CD14-positive monocyte (primary cell): ENCODE data around the gene SLC37A1. TPM values are rescaled to one million over a fixed set of nuclear protein-coding genes. Genes with fewer than 3 reads are reported as not detected.

ENCODE experiments used
- DNase-seq, 3 donors: peaks; one replicate each; pipeline ENCODE4 v3.0.0-alpha.2; 2011 to 2022
- H2AFZ ChIP-seq: 2 replicates; pipeline ENCODE4 v1.6.0; 2012; ENCODE audit warnings: mild to moderate bottlenecking, low read depth, low read length, inconsistent platforms; ENCODE audit not compliant: insufficient read depth, poor library complexity, severe bottlenecking
- H3K27ac ChIP-seq, 2 donors: 1 replicate in 1 of 2; 2 replicates in 1 of 2; pipeline ENCODE4 v1.5.1; 2012 to 2013; ENCODE audit warnings: low read length in 2 of 2, control low read depth in 1 of 2, inconsistent platforms in 1 of 2, low read depth in 1 of 2, mild to moderate bottlenecking in 1 of 2
- H3K27me3 ChIP-seq, 2 donors: one replicate each; pipeline versions ENCODE4 v1.6.0 to v1.6.1; 2011 to 2013; ENCODE audit warnings: low read length in 2 of 2; ENCODE audit not compliant: control insufficient read depth in 2 of 2, insufficient read depth in 2 of 2
- H3K36me3 ChIP-seq, 2 donors: replicated peaks in 1 of 2; 1 replicate in 1 of 2; 2 replicates in 1 of 2; pipeline versions ENCODE4 v1.5.1 to v1.6.1; 2012 to 2013; ENCODE audit warnings: low read length in 2 of 2, control low read depth in 1 of 2, inconsistent platforms in 1 of 2, mild to moderate bottlenecking in 1 of 2; ENCODE audit not compliant: insufficient read depth in 2 of 2, control insufficient read depth in 1 of 2
- H3K4me1 ChIP-seq, 2 donors: 1 replicate in 1 of 2; 2 replicates in 1 of 2; pipeline versions ENCODE4 v1.5.1 to v1.6.1; 2012 to 2013; ENCODE audit warnings: low read length in 2 of 2, control low read depth in 1 of 2, inconsistent platforms in 1 of 2, mild to moderate bottlenecking in 1 of 2, moderate library complexity in 1 of 2; ENCODE audit not compliant: insufficient read depth in 2 of 2, control insufficient read depth in 1 of 2
- H3K4me2 ChIP-seq: replicated peaks from 2 replicates; pipeline ENCODE3; 2012; ENCODE audit warnings: low read length, moderate library complexity, mild to moderate bottlenecking; ENCODE audit not compliant: poor library complexity, severe bottlenecking; ENCODE audit errors: extremely low read depth
- H3K4me3 ChIP-seq, 3 experiments: fragments of 200-600 bp in 1 of 3; sonication (generic) in 1 of 3; replicated peaks in 1 of 3; 1 replicate in 2 of 3; 2 replicates in 1 of 3; pipeline ENCODE4 v1.5.1; 2011 to 2013; ENCODE audit warnings: low read length in 3 of 3, mild to moderate bottlenecking in 3 of 3, control low read depth in 2 of 3, low read depth in 2 of 3, inconsistent platforms in 1 of 3, moderate library complexity in 1 of 3
- H3K79me2 ChIP-seq: 2 replicates; pipeline ENCODE4 v1.6.0; 2012; ENCODE audit warnings: mild to moderate bottlenecking, control low read depth, inconsistent platforms, low read length, moderate library complexity; ENCODE audit not compliant: insufficient read depth
- H3K9ac ChIP-seq: 2 replicates; pipeline ENCODE4 v1.6.0; 2017; ENCODE audit warnings: low read length, mild to moderate bottlenecking; ENCODE audit not compliant: insufficient read depth, poor library complexity, severe bottlenecking
- H3K9me3 ChIP-seq, 2 donors: replicated peaks in 1 of 2; 1 replicate in 1 of 2; 2 replicates in 1 of 2; pipeline versions ENCODE4 v1.5.1 to v1.6.1; 2012 to 2013; ENCODE audit warnings: low read length in 2 of 2, control low read depth in 1 of 2; ENCODE audit not compliant: control insufficient read depth in 1 of 2, insufficient read depth in 1 of 2
- H4K20me1 ChIP-seq: 2 replicates; pipeline ENCODE4 v1.6.0; 2012; ENCODE audit warnings: mild to moderate bottlenecking, low read length, control low read depth, moderate library complexity; ENCODE audit not compliant: insufficient read depth
- H3K27ac Mint-ChIP-seq, 7 donors: one replicate each; pipeline ENCODE4 v1.8.0; 2020; ENCODE audit warnings: mild to moderate bottlenecking in 7 of 7, mixed read lengths in 7 of 7, moderate library complexity in 6 of 7, inconsistent platforms in 2 of 7
- H3K27me3 Mint-ChIP-seq, 3 donors: one replicate each; pipeline ENCODE4 v1.8.0; 2021 to 2022; ENCODE audit warnings: low read depth in 3 of 3, mild to moderate bottlenecking in 3 of 3, mixed read lengths in 3 of 3, moderate library complexity in 3 of 3, inconsistent platforms in 1 of 3
- H3K36me3 Mint-ChIP-seq, 2 donors: one replicate each; pipeline ENCODE4 v1.8.0; 2020; ENCODE audit warnings: mixed read lengths in 2 of 2, inconsistent platforms in 1 of 2, mild to moderate bottlenecking in 1 of 2
- H3K4me1 Mint-ChIP-seq: one replicate; pipeline ENCODE4 v1.8.0; 2020; ENCODE audit warnings: mild to moderate bottlenecking, mixed read lengths
- H3K4me3 Mint-ChIP-seq, 2 donors: one replicate each; pipeline ENCODE4 v1.8.0; 2020; ENCODE audit warnings: mild to moderate bottlenecking in 2 of 2, mixed read lengths in 2 of 2, moderate library complexity in 1 of 2
- H3K9me3 Mint-ChIP-seq, 7 donors: one replicate each; pipeline ENCODE4 v1.8.0; 2020 to 2022; ENCODE audit warnings: mixed read lengths in 7 of 7, mild to moderate bottlenecking in 6 of 7, moderate library complexity in 6 of 7, inconsistent platforms in 2 of 7
- WGBS: methylation state at CpG from one replicate; pipeline ENCODE4 v1.1.5; 2013; ENCODE audit warnings: missing lambda C conversion rate; ENCODE audit not compliant: insufficient coverage; 5-methylcytosine and 5-hydroxymethylcytosine counted together
- intact Hi-C, 2 donors: fragments of 100-400 bp; cut with micrococcal nuclease; formaldehyde crosslinking; loops; one replicate each; pipeline versions ENCODE4 v1.15.0 to v1.15.1; 2023
- polyA plus RNA-seq, 3 donors: library from polyadenylated mRNA; depleted of rRNA in 1 of 3; unstranded in 2 of 3; stranded (reverse) in 1 of 3; fragments of 300-500 nt in 2 of 3; fragments of >200 nt in 1 of 3; fragmentation: Illumina TruSeq in 2 of 3; gene quantifications; 1 replicate in 2 of 3; 2 replicates in 1 of 3; pipeline ENCODE4 v1.2.3, GENCODE V29; 2012 to 2021
- TF ChIP-seq, protein P1 (sequence below): fragments of 200-600 bp; IDR thresholded peaks from one replicate; pipeline ENCODE4 v1.8.0; 2022; ENCODE audit warnings: antibody characterized with exemption, mild to moderate bottlenecking

The SLC37A1 gene
- polyA plus RNA-seq, 3 donors, result 2.7 to 12.4 (median 4.3) TPM

DNA sequence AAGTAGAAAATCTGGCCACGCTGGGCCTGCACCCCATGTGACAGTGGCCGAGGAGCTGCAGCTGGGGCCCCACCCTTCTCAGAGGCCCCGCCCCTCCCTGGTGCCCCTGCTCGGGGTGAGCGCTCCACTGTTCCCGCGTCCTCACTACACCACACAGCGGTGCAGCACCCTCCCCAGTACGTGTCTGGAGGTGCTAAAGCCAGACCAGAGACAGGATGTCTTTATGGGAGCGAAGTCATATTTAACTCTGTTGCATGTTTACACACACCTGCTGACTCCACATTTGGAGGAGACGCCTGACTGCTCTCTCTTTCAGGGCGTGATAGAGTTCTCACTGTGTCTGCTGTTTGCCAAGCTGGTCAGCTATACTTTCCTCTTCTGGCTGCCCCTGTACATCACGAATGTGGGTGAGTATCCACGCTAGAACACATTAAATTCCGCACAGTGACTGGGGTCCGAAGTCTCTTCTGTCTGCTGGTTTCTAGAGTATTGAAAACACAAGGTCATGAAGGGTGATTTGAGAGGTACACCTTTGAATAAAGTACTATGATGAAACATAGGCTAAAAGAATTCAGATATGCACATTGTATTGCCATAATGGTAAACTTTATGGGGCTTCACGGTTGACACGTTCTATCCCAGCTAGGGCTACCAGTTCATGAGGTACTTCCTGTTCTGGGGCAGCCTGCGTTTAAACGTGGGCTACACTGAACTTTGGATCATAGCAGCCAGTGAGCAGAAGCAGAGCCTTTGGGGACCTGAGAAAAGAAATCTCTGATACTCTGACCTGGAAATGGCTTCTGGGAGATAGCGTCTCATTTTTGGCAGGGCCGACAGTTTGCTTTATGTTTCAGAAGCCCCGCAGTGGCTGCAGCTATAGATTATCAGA, 48.4 kb downstream of the SLC37A1 start:
- 77% methylated on average over 18 of the region's 23 CpGs for WGBS
- peaks cover 33 to 99% of the 10 kb centered on the region in 2 donors for H3K36me3 ChIP-seq
- no peaks in the 10 kb centered on the region for H4K20me1 ChIP-seq
- H3K9me3 ChIP-seq, result no peaks in the 10 kb centered on the region
- H3K9me3 Mint-ChIP-seq, result no peaks in the 10 kb centered on the region
- no peak for DNase-seq
- no peaks in the 10 kb centered on the region for H3K27me3 ChIP-seq
- H3K4me1 Mint-ChIP-seq, result no peaks in the 10 kb centered on the region
- H3K27me3 Mint-ChIP-seq, result no peaks in the 10 kb centered on the region
- H3K4me3 ChIP-seq, result no peak overlapping the region
- H2AFZ ChIP-seq, result no peak overlapping the region
- no peaks in the 10 kb centered on the region for H3K79me2 ChIP-seq
- no peak overlapping the region for H3K9ac ChIP-seq
- no peak overlapping the region for H3K4me3 Mint-ChIP-seq
- H3K4me2 ChIP-seq, result no peak overlapping the region
- H3K4me1 ChIP-seq, result no peaks in the 10 kb centered on the region
- intact Hi-C loops, result no loop called here
- peaks cover 71 to 87% of the 10 kb centered on the region in 2 donors for H3K36me3 Mint-ChIP-seq
- no peak overlapping the region for H3K27ac ChIP-seq
- peak overlapping the region in 2 of 7 donors; percentile 2 to 4 for H3K27ac Mint-ChIP-seq
- TF ChIP-seq, protein P1, sequence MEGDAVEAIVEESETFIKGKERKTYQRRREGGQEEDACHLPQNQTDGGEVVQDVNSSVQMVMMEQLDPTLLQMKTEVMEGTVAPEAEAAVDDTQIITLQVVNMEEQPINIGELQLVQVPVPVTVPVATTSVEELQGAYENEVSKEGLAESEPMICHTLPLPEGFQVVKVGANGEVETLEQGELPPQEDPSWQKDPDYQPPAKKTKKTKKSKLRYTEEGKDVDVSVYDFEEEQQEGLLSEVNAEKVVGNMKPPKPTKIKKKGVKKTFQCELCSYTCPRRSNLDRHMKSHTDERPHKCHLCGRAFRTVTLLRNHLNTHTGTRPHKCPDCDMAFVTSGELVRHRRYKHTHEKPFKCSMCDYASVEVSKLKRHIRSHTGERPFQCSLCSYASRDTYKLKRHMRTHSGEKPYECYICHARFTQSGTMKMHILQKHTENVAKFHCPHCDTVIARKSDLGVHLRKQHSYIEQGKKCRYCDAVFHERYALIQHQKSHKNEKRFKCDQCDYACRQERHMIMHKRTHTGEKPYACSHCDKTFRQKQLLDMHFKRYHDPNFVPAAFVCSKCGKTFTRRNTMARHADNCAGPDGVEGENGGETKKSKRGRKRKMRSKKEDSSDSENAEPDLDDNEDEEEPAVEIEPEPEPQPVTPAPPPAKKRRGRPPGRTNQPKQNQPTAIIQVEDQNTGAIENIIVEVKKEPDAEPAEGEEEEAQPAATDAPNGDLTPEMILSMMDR, result no peak

DNA sequence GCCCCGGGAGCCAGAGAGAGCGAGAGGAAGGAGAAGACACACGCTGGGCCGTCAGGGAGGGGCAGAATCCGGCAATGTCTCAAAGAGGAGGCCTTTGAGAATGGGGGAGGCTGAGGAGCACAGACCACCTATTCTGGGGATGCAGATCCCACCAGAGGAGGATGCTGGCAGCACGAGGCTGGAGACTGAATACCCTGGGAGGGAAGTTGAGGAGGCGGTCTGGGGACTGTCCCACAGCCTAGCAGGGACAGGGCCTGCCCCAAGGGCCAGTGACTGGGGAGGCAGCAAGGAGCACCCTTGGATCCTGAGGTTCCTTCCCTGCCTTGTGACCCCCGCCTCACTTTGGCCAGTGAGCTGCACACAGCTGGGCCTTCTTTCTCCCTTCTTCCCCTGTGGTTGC, 49.2 kb downstream of the SLC37A1 start:
- H4K20me1 ChIP-seq, result no peaks in the 10 kb centered on the region
- H3K36me3 ChIP-seq, result peaks cover 35 to 99% of the 10 kb centered on the region in 2 donors
- H3K27ac ChIP-seq, result no peak overlapping the region
- no peak overlapping the region for H3K4me2 ChIP-seq
- no peak overlapping the region for H3K9ac ChIP-seq
- intact Hi-C loops, result no loop called here
- no peaks in the 10 kb centered on the region for H3K4me1 ChIP-seq
- TF ChIP-seq, protein P1, result no peak
- H2AFZ ChIP-seq, result no peak overlapping the region
- Mint-ChIP-seq H3K4me1 (no peaks in the 10 kb centered on the region), H3K27ac (peak overlapping the region in 2 of 7 donors; percentile 15 to 71), H3K9me3 (no peaks in the 10 kb centered on the region), H3K27me3 (no peaks in the 10 kb centered on the region), H3K4me3 (no peak overlapping the region), H3K36me3 (peaks cover 72 to 87% of the 10 kb centered on the region in 2 donors)
- H3K9me3 ChIP-seq, result no peaks in the 10 kb centered on the region
- H3K79me2 ChIP-seq, result no peaks in the 10 kb centered on the region
- WGBS, result 96% methylated on average over 6 of the region's 8 CpGs
- no peak overlapping the region for H3K4me3 ChIP-seq
- DNase-seq, result no peak
- no peaks in the 10 kb centered on the region for H3K27me3 ChIP-seq
